ENCODE measurements around the gene VAMP5. TPM values are rescaled to one million over a fixed set of nuclear protein-coding genes. Genes with fewer than 3 reads are reported as not detected.
"Not testable (repeated sequence)": the region's sequence is repeated elsewhere in the genome, so short reads cannot be mapped to it uniquely, and the experiment has no call there.

Gene VAMP5
- 37.0 and 47.5 TPM in 2 replicates for total RNA-seq (2014; rRNA removed; shearing (Covaris generic))

GRCh38 chr2:85584354-85584856 is at the start of gene VAMP5:
Gene VAMP5 (plus strand): TSS chr2:85584431. CDS start chr2:85584491, 60 bp downstream.
- H3K4me1 ChIP-seq (replicated peaks): peaks cover 37% of the 10 kb centered on the region
- H3K27ac ChIP-seq: peak within 1 kb of the TSS; percentile 81
- no peak for DNase-seq (ENCODE audit: low read depth in 1 of 2, low spot score in 2 of 2)
- H3K27me3 ChIP-seq (replicated peaks): no peaks in the 10 kb centered on the region
- H3K36me3 ChIP-seq: no peaks in the 10 kb centered on the region
- H3K4me3 ChIP-seq: peak within 1 kb of the TSS; percentile 60
- no peaks in the 10 kb centered on the region for H3K9me3 ChIP-seq (replicated peaks)

GRCh38 chr2:85534881-85535280 is 49.4 kb upstream of the VAMP5 start:
- Histone ChIP-seq H3K9me3 (replicated peaks) (no peaks in the 10 kb centered on the region), H3K4me3 (no peak overlapping the region), H3K27me3 (replicated peaks) (no peaks in the 10 kb centered on the region), H3K27ac (no peak overlapping the region), H3K36me3 (peaks cover 14% of the 10 kb centered on the region), H3K4me1 (replicated peaks) (peaks cover 25% of the 10 kb centered on the region)
- DNase-seq (ENCODE audit: low read depth in 1 of 2, low spot score in 2 of 2): no peak

- H3K27me3 ChIP-seq (replicated peaks): no peaks in the 10 kb centered on the region
- peaks cover 31% of the 10 kb centered on the region for H3K4me1 ChIP-seq (replicated peaks)
- H3K9me3 ChIP-seq (replicated peaks): no peaks in the 10 kb centered on the region
- H3K27ac ChIP-seq: peak overlapping the region; percentile 100
- DNase-seq (ENCODE audit: low read depth in 1 of 2, low spot score in 2 of 2): peak; percentile 55 to 72
- no peak overlapping the region for H3K4me3 ChIP-seq
- peaks cover 30% of the 10 kb centered on the region for H3K36me3 ChIP-seq
Observed at GRCh38 chr2:85536479-85536878, 47.8 kb upstream of the VAMP5 start.

GRCh38 chr2:85537600-85538506 is 46.4 kb upstream of the VAMP5 start:
- Histone ChIP-seq H3K4me1 (replicated peaks) (peaks cover 35% of the 10 kb centered on the region), H3K36me3 (peaks cover 44% of the 10 kb centered on the region), H3K27me3 (replicated peaks) (no peaks in the 10 kb centered on the region), H3K9me3 (replicated peaks) (no peaks in the 10 kb centered on the region), H3K27ac (peak overlapping the region; percentile 100), H3K4me3 (peak overlapping the region; percentile 94)
- DNase-seq (ENCODE audit: low read depth in 1 of 2, low spot score in 2 of 2): peak; percentile 56 to 69

- Histone ChIP-seq H3K4me3 (peak within 1 kb of the TSS; percentile 94), H3K4me1 (replicated peaks) (peaks cover 35% of the 10 kb centered on the region), H3K27ac (peak within 1 kb of the TSS; percentile 100), H3K36me3 (peaks cover 52% of the 10 kb centered on the region), H3K27me3 (replicated peaks) (no peaks in the 10 kb centered on the region), H3K9me3 (replicated peaks) (no peaks in the 10 kb centered on the region)
- peak; percentile 97 to 99 for DNase-seq (ENCODE audit: low read depth in 1 of 2, low spot score in 2 of 2)
Observed at GRCh38 chr2:85538507-85539360, 45.5 kb upstream of the VAMP5 start, which contains the start of gene MAT2A. Gene MAT2A (plus strand): TSS chr2:85539168. CDS start chr2:85539288, 120 bp downstream.

- Histone ChIP-seq H3K27ac (peak overlapping the region; percentile 100), H3K9me3 (replicated peaks) (no peaks in the 10 kb centered on the region), H3K4me1 (replicated peaks) (peaks cover 35% of the 10 kb centered on the region), H3K27me3 (replicated peaks) (no peaks in the 10 kb centered on the region), H3K36me3 (peaks cover 61% of the 10 kb centered on the region), H3K4me3 (peak overlapping the region; percentile 94)
- peak; percentile 74 to 75 for DNase-seq (ENCODE audit: low read depth in 1 of 2, low spot score in 2 of 2)
Observed at GRCh38 chr2:85539361-85540132, 44.7 kb upstream of the VAMP5 start.

GRCh38 chr2:85540133-85540648 is 44.0 kb upstream of the VAMP5 start:
- H3K4me1 ChIP-seq (replicated peaks): peaks cover 35% of the 10 kb centered on the region
- H3K27me3 ChIP-seq (replicated peaks): no peaks in the 10 kb centered on the region
- H3K9me3 ChIP-seq (replicated peaks): no peaks in the 10 kb centered on the region
- H3K27ac ChIP-seq: peak overlapping the region; percentile 100
- peak overlapping the region; percentile 94 for H3K4me3 ChIP-seq
- DNase-seq (ENCODE audit: low read depth in 1 of 2, low spot score in 2 of 2): peak in 1 of 2 experiments; percentile 40
- peaks cover 67% of the 10 kb centered on the region for H3K36me3 ChIP-seq

- peaks cover 32% of the 10 kb centered on the region for H3K4me1 ChIP-seq (replicated peaks)
- H3K4me3 ChIP-seq: peak overlapping the region; percentile 94
- H3K9me3 ChIP-seq (replicated peaks): no peaks in the 10 kb centered on the region
- DNase-seq (ENCODE audit: low read depth in 1 of 2, low spot score in 2 of 2): no peak
- peaks cover 78% of the 10 kb centered on the region for H3K36me3 ChIP-seq
- no peak overlapping the region for H3K27ac ChIP-seq
- no peaks in the 10 kb centered on the region for H3K27me3 ChIP-seq (replicated peaks)
Observed at GRCh38 chr2:85541262-85541661, 43.0 kb upstream of the VAMP5 start.

GRCh38 chr2:85541753-85542457 is 42.3 kb upstream of the VAMP5 start:
- H3K27ac ChIP-seq: no peak overlapping the region
- DNase-seq (ENCODE audit: low read depth in 1 of 2, low spot score in 2 of 2): no peak

GRCh38 chr2:85542777-85543176 is 41.5 kb upstream of the VAMP5 start:
- Histone ChIP-seq H3K27ac (no peak overlapping the region), H3K4me3 (no peak overlapping the region), H3K4me1 (replicated peaks) (peaks cover 17% of the 10 kb centered on the region), H3K9me3 (replicated peaks) (peaks cover 3% of the 10 kb centered on the region; the same call in 1 of the 2 replicates), H3K36me3 (peaks cover 93% of the 10 kb centered on the region), H3K27me3 (replicated peaks) (peaks cover 4% of the 10 kb centered on the region; the same call in 1 of the 2 replicates)
- no peak for DNase-seq (ENCODE audit: low read depth in 1 of 2, low spot score in 2 of 2)

More at GRCh38 chr2:85541753-85542457, 42.3 kb upstream of the VAMP5 start:
- peaks cover 84% of the 10 kb centered on the region for H3K36me3 ChIP-seq
- no peaks in the 10 kb centered on the region for H3K9me3 ChIP-seq (replicated peaks)
- peak overlapping the region; percentile 94; the same call in 1 of the 2 replicates for H3K4me3 ChIP-seq
- H3K27me3 ChIP-seq (replicated peaks): no peaks in the 10 kb centered on the region; the same call in 1 of the 2 replicates
- H3K4me1 ChIP-seq (replicated peaks): peaks cover 26% of the 10 kb centered on the region

GRCh38 chr2:85544254-85544691 is 40.0 kb upstream of the VAMP5 start:
- H3K27me3 ChIP-seq (replicated peaks); H3K4me3 ChIP-seq; H3K27ac ChIP-seq; H3K9me3 ChIP-seq (replicated peaks); DNase-seq (ENCODE audit: low read depth in 1 of 2, low spot score in 2 of 2): not testable (repeated sequence)
- H3K36me3 ChIP-seq: peaks cover 100% of the 10 kb centered on the region
- H3K4me1 ChIP-seq (replicated peaks): peaks cover 12% of the 10 kb centered on the region

Data from SJSA1 (cell line).